NCI-H146 (cell line): ENCODE results near the gene FRMD4B.

Experiments
- DNase-seq: peaks from one replicate; lab custom pipeline; 2025; lab: John Stamatoyannopoulos, UW

FRMD4B gene

GRCh38 chr3:69385723-69386555 is at the start of gene FRMD4B:
Gene FRMD4B (minus strand): TSS chr3:69386088. CDS start chr3:69385989, 99 bp downstream.
- no peak for DNase-seq

GRCh38 chr3:69433969-69434325 is 48.1 kb upstream of the FRMD4B start:
- DNase-seq, result no peak

GRCh38 chr3:69433121-69433968 is 47.5 kb upstream of the FRMD4B start:
- no peak for DNase-seq

- no peak for DNase-seq
Measured at GRCh38 chr3:69428657-69429255, 42.9 kb upstream of the FRMD4B start.

- DNase-seq, result no peak
Measured at GRCh38 chr3:69426967-69427304, 41.0 kb upstream of the FRMD4B start.

- DNase-seq, result no peak
Measured at GRCh38 chr3:69426291-69426966, 40.5 kb upstream of the FRMD4B start.

- DNase-seq, result peak; percentile 13
Measured at GRCh38 chr3:69425249-69425648, 39.4 kb upstream of the FRMD4B start.

GRCh38 chr3:69423463-69424155 is 37.7 kb upstream of the FRMD4B start:
- no peak for DNase-seq

- no peak for DNase-seq
Measured at GRCh38 chr3:69422751-69423150, 36.9 kb upstream of the FRMD4B start.

GRCh38 chr3:69420781-69421520 is 35.1 kb upstream of the FRMD4B start:
- no peak for DNase-seq

GRCh38 chr3:69419276-69419675 is 33.4 kb upstream of the FRMD4B start:
- no peak for DNase-seq

- DNase-seq, result no peak
Measured at GRCh38 chr3:69417541-69418078, 31.7 kb upstream of the FRMD4B start.

- no peak for DNase-seq
Measured at GRCh38 chr3:69413551-69414207, 27.8 kb upstream of the FRMD4B start.

- no peak for DNase-seq
Measured at GRCh38 chr3:69411346-69411745, 25.5 kb upstream of the FRMD4B start.

GRCh38 chr3:69410301-69410700 is 24.4 kb upstream of the FRMD4B start:
- DNase-seq, result peak; percentile 23

GRCh38 chr3:69409831-69410230 is 23.9 kb upstream of the FRMD4B start:
- no peak for DNase-seq

GRCh38 chr3:69409011-69409410 is 23.1 kb upstream of the FRMD4B start:
- no peak for DNase-seq

GRCh38 chr3:69408542-69408941 is 22.7 kb upstream of the FRMD4B start:
- no peak for DNase-seq

GRCh38 chr3:69407908-69408307 is 22.0 kb upstream of the FRMD4B start:
- DNase-seq, result no peak

GRCh38 chr3:69406163-69406562 is 20.3 kb upstream of the FRMD4B start:
- no peak for DNase-seq
